HG02981 (cell line): ENCODE data around the gene CCZ1B.
"Not testable (repeated sequence)": the region's sequence is repeated elsewhere in the genome, so short reads cannot be mapped to it uniquely, and the experiment has no call there.

Source experiments
- ATAC-seq: cut with Tn5 transposase; IDR thresholded peaks from one replicate; pipeline ENCODE4 v1.9.1; 2021; ENCODE audit warnings: mild to moderate bottlenecking, moderate library complexity; ENCODE audit not compliant: unreplicated experiment

CCZ1B gene

GRCh38 chr7:6749335-6749734 is 76.7 kb downstream of the CCZ1B start:
- not testable (repeated sequence) for ATAC-seq
